ENCODE data around the gene ESD.

GRCh38 chr13:46799139-46799538 lies 2.2 kb upstream of the ESD start:
- TF ChIP-seq POLR2AphosphoS5 (IDR thresholded peaks at IDR 0.05) (no peak), CTCF (IDR thresholded peaks at IDR 0.05) (no peak), POLR2A (IDR thresholded peaks at IDR 0.05) (no peak), EP300 (IDR thresholded peaks at IDR 0.05) (no peak)
